HG03064 (cell line): Measurements from ENCODE around the gene MYMX.
"Not testable (repeated sequence)": the region's sequence is repeated elsewhere in the genome, so short reads cannot be mapped to it uniquely, and the experiment has no call there.

ENCODE experiments used
- ATAC-seq: cut with Tn5 transposase; IDR thresholded peaks from one replicate; pipeline ENCODE4 v1.9.1; 2021; ENCODE audit warnings: low read depth; ENCODE audit not compliant: unreplicated experiment

Gene MYMX

GRCh38 chr6:44185953-44186634 is 30.6 kb upstream of the MYMX start:
- ATAC-seq = no peak

- no peak for ATAC-seq
These were observed 30.1 kb upstream of the MYMX start for GRCh38 chr6:44186635-44187025.

- ATAC-seq = no peak
These were observed 27.9 kb upstream of the MYMX start for GRCh38 chr6:44188819-44189218.

- ATAC-seq = no peak
These were observed 27.5 kb upstream of the MYMX start for GRCh38 chr6:44189257-44189656.

- no peak for ATAC-seq
These were observed 26.0 kb upstream of the MYMX start for GRCh38 chr6:44190715-44191114.

GRCh38 chr6:44192428-44193041 is 24.2 kb upstream of the MYMX start:
- ATAC-seq = no peak

GRCh38 chr6:44193307-44193910 is 23.3 kb upstream of the MYMX start:
- no peak for ATAC-seq

- no peak for ATAC-seq
These were observed 22.4 kb upstream of the MYMX start for GRCh38 chr6:44194326-44194725.

- ATAC-seq = not testable (repeated sequence)
These were observed 20.4 kb upstream of the MYMX start for GRCh38 chr6:44196351-44196750.

- no peak for ATAC-seq
These were observed 18.0 kb upstream of the MYMX start for GRCh38 chr6:44198684-44199083.

GRCh38 chr6:44199883-44200282 is 16.8 kb upstream of the MYMX start:
- no peak for ATAC-seq

GRCh38 chr6:44201200-44201599 is 15.5 kb upstream of the MYMX start:
- no peak for ATAC-seq

GRCh38 chr6:44201638-44202303 is 15.0 kb upstream of the MYMX start:
- no peak for ATAC-seq

- ATAC-seq = no peak
These were observed 14.3 kb upstream of the MYMX start for GRCh38 chr6:44202332-44202971.

GRCh38 chr6:44202972-44203750 is 13.6 kb upstream of the MYMX start:
- no peak for ATAC-seq

- no peak for ATAC-seq
These were observed 12.8 kb upstream of the MYMX start for GRCh38 chr6:44203955-44204354.

GRCh38 chr6:44207966-44208365 is 8.8 kb upstream of the MYMX start:
- ATAC-seq = no peak

- no peak for ATAC-seq
These were observed 5.4 kb upstream of the MYMX start for GRCh38 chr6:44211284-44211683.

- no peak for ATAC-seq
These were observed 2.4 kb upstream of the MYMX start for GRCh38 chr6:44214307-44214706.
